Middle frontal gyrus (tissue), 1 donor: ENCODE data around the gene PPP1R13L.

Experiments used
- DNase-seq: peaks from one replicate; pipeline ENCODE4 v3.0.0-alpha.2; 2015; ENCODE audit warnings: low spot score; ENCODE audit errors: extremely low spot score

The PPP1R13L gene

GRCh38 chr19:45368127-45368526 is 36.7 kb downstream of the PPP1R13L start:
- no peak for DNase-seq

- DNase-seq: no peak
Measured at GRCh38 chr19:45364696-45365095, 40.2 kb downstream of the PPP1R13L start.

GRCh38 chr19:45363861-45364459 is 40.9 kb downstream of the PPP1R13L start:
- DNase-seq: no peak

GRCh38 chr19:45362291-45362690 is 42.6 kb downstream of the PPP1R13L start:
- DNase-seq: no peak

- no peak for DNase-seq
Measured at GRCh38 chr19:45361608-45362007, 43.3 kb downstream of the PPP1R13L start.

GRCh38 chr19:45358213-45358792 is 46.6 kb downstream of the PPP1R13L start:
- no peak for DNase-seq

- no peak for DNase-seq
Measured at GRCh38 chr19:45357445-45357783, 47.5 kb downstream of the PPP1R13L start.

- no peak for DNase-seq
Measured at GRCh38 chr19:45356760-45357444, 48.0 kb downstream of the PPP1R13L start.

GRCh38 chr19:45355910-45356309 is 49.0 kb downstream of the PPP1R13L start:
- no peak for DNase-seq

- no peak for DNase-seq
Measured at GRCh38 chr19:45355402-45355801, 49.5 kb downstream of the PPP1R13L start.

- no peak for DNase-seq
Measured at GRCh38 chr19:45354241-45354842, 50.5 kb downstream of the PPP1R13L start.

GRCh38 chr19:45352914-45353796 is 51.7 kb downstream of the PPP1R13L start:
- no peak for DNase-seq

- DNase-seq: no peak
Measured at GRCh38 chr19:45352471-45352870, 52.4 kb downstream of the PPP1R13L start.

GRCh38 chr19:45352062-45352461 is 52.8 kb downstream of the PPP1R13L start:
- DNase-seq: no peak

- DNase-seq: no peak
Measured at GRCh38 chr19:45351401-45351952, 53.4 kb downstream of the PPP1R13L start.

- no peak for DNase-seq
Measured at GRCh38 chr19:45350477-45351058, 54.3 kb downstream of the PPP1R13L start.

GRCh38 chr19:45349430-45349941 is 55.4 kb downstream of the PPP1R13L start:
- DNase-seq: no peak

- no peak for DNase-seq
Measured at GRCh38 chr19:45349126-45349415, 55.8 kb downstream of the PPP1R13L start.

- DNase-seq: no peak
Measured at GRCh38 chr19:45348367-45349125, 56.3 kb downstream of the PPP1R13L start.
